Measurements from ENCODE around the gene FANCM. TPM values are rescaled to one million over a fixed set of nuclear protein-coding genes. Genes with fewer than 3 reads are reported as not detected.

Gene FANCM
- total and polyA plus RNA-seq, 9 of the 15 experiments (the other 6 are each of a cell fraction or from before 2014, with no cell fraction given), result 5.1 to 14.4 (median 6.2) TPM

GRCh38 chr14:45181329-45181728 lies 45.6 kb downstream of the FANCM start:
- no peak overlapping the region for H3K4me3 ChIP-seq
- ChIA-PET POLR2A (no interaction called here), CTCF (ENCODE audit: low intra/inter-chr PET ratio) (no interaction called here)
- H4K20me1 ChIP-seq (replicated peaks; ENCODE audit: control insufficient read depth, insufficient read depth, low read length), result no peaks in the 10 kb centered on the region
- no TSS peak for BruUV-seq (replicated peaks)
- H2AFZ ChIP-seq (ENCODE audit: low read depth, low read length), result no peak overlapping the region
- H3K9ac ChIP-seq (ENCODE audit: insufficient read depth in 1 of 2, low read depth in 2 of 2, low read length in 2 of 2), result no peak overlapping the region
- H3K79me2 ChIP-seq (ENCODE audit: control insufficient read depth, insufficient read depth, low read length), result no peaks in the 10 kb centered on the region
- in situ Hi-C loops (cut with MboI) (no loop called here), intact Hi-C loops (cut with micrococcal nuclease) (no loop called here)
- no peaks in the 10 kb centered on the region for H3K9me1 ChIP-seq (ENCODE audit: control insufficient read depth, insufficient read depth, low read length)
- H3K9me3 ChIP-seq (replicated peaks; ENCODE audit: control insufficient read depth, insufficient read depth, low read depth, low read length), result no peaks in the 10 kb centered on the region
- H3K36me3 ChIP-seq (ENCODE audit: control insufficient read depth, insufficient read depth, low read length), result 0 out of 3 replicates have a peak, but pooled peaks cover 9% of the 10 kb centered on the region
- ATAC-seq, result no peak
- no peaks in the 10 kb centered on the region for H3K4me1 ChIP-seq (replicated peaks in 1 of 2; ENCODE audit: control insufficient read depth in 2 of 2, insufficient read depth in 2 of 2, low read length in 2 of 2)
- H3K27ac ChIP-seq (ENCODE audit: extremely low read depth, low read depth, low read length), result no peak overlapping the region
- H3K4me2 ChIP-seq (ENCODE audit: insufficient read depth, low read length), result no peak overlapping the region
- FAIRE-seq, result no peak
- 96% methylated on average over 5 of the region's 5 CpGs for WGBS (ENCODE audit: insufficient coverage, low coverage, missing lambda C conversion rate)
- H3K27me3 ChIP-seq (ENCODE audit: control insufficient read depth in 2 of 2, insufficient read depth in 2 of 2, low read length in 2 of 2), result no peaks in the 10 kb centered on the region
- DNase-seq (ENCODE audit: extremely low read depth in 1 of 4, low spot score in 3 of 4), result no peak
- no peak for TF ChIP-seq XRCC5 (IDR thresholded peaks at IDR 0.05; ENCODE audit: low read depth, low read length)
- TF ChIP-seq NFATC3 (IDR thresholded peaks at IDR 0.05), result no peak
- no peak for TF ChIP-seq ZNF561 (CRISPR knock-in tag; conservative IDR thresholded peaks at IDR 0.05)
- no peak for TF ChIP-seq ESRRA (IDR thresholded peaks at IDR 0.05; ENCODE audit: borderline replicate concordance, low read depth)
- no peak for TF ChIP-seq ZEB2 (IDR thresholded peaks at IDR 0.05)
- TF ChIP-seq ZBTB1 (CRISPR knock-in tag; IDR thresholded peaks at IDR 0.05; ENCODE audit: borderline replicate concordance, low read depth), result no peak
- TF ChIP-seq, protein P1, sequence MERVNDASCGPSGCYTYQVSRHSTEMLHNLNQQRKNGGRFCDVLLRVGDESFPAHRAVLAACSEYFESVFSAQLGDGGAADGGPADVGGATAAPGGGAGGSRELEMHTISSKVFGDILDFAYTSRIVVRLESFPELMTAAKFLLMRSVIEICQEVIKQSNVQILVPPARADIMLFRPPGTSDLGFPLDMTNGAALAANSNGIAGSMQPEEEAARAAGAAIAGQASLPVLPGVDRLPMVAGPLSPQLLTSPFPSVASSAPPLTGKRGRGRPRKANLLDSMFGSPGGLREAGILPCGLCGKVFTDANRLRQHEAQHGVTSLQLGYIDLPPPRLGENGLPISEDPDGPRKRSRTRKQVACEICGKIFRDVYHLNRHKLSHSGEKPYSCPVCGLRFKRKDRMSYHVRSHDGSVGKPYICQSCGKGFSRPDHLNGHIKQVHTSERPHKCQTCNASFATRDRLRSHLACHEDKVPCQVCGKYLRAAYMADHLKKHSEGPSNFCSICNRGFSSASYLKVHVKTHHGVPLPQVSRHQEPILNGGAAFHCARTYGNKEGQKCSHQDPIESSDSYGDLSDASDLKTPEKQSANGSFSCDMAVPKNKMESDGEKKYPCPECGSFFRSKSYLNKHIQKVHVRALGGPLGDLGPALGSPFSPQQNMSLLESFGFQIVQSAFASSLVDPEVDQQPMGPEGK (CRISPR knock-in tag; IDR thresholded peaks at IDR 0.05; ENCODE audit: borderline replicate concordance), result no peak
- TF ChIP-seq, protein P2, sequence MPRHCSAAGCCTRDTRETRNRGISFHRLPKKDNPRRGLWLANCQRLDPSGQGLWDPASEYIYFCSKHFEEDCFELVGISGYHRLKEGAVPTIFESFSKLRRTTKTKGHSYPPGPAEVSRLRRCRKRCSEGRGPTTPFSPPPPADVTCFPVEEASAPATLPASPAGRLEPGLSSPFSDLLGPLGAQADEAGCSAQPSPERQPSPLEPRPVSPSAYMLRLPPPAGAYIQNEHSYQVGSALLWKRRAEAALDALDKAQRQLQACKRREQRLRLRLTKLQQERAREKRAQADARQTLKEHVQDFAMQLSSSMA (CRISPR knock-in tag; IDR thresholded peaks at IDR 0.05), result no peak
- TF ChIP-seq, protein P3, sequence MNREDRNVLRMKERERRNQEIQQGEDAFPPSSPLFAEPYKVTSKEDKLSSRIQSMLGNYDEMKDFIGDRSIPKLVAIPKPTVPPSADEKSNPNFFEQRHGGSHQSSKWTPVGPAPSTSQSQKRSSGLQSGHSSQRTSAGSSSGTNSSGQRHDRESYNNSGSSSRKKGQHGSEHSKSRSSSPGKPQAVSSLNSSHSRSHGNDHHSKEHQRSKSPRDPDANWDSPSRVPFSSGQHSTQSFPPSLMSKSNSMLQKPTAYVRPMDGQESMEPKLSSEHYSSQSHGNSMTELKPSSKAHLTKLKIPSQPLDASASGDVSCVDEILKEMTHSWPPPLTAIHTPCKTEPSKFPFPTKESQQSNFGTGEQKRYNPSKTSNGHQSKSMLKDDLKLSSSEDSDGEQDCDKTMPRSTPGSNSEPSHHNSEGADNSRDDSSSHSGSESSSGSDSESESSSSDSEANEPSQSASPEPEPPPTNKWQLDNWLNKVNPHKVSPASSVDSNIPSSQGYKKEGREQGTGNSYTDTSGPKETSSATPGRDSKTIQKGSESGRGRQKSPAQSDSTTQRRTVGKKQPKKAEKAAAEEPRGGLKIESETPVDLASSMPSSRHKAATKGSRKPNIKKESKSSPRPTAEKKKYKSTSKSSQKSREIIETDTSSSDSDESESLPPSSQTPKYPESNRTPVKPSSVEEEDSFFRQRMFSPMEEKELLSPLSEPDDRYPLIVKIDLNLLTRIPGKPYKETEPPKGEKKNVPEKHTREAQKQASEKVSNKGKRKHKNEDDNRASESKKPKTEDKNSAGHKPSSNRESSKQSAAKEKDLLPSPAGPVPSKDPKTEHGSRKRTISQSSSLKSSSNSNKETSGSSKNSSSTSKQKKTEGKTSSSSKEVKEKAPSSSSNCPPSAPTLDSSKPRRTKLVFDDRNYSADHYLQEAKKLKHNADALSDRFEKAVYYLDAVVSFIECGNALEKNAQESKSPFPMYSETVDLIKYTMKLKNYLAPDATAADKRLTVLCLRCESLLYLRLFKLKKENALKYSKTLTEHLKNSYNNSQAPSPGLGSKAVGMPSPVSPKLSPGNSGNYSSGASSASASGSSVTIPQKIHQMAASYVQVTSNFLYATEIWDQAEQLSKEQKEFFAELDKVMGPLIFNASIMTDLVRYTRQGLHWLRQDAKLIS (CRISPR knock-in tag; IDR thresholded peaks at IDR 0.05), result no peak
- TF ChIP-seq ZNF780A (CRISPR knock-in tag; IDR thresholded peaks at IDR 0.05), result no peak
- no peak for TF ChIP-seq ZKSCAN3 (CRISPR knock-in tag; IDR thresholded peaks at IDR 0.05)
- no peak for TF ChIP-seq SP1 (CRISPR knock-in tag; IDR thresholded peaks at IDR 0.05)
- TF ChIP-seq SIRT6 (IDR thresholded peaks at IDR 0.05; ENCODE audit: low read depth, low read length), result no peak
